GM12891 (cell line): Measurements from ENCODE around the gene BBIP1.

Experiments used
- PAX5 ChIP-seq: IDR thresholded peaks from 2 replicates; pipeline ENCODE4 v1.6.1; 2011; ENCODE audit warnings: low read length, moderate library complexity, mild to moderate bottlenecking; ENCODE audit not compliant: insufficient read depth, severe bottlenecking
- POLR2A ChIP-seq: IDR thresholded peaks from 2 replicates; pipeline ENCODE4 v1.6.1; 2011; ENCODE audit warnings: low read depth, low read length, control low read depth
- POLR2AphosphoS5 ChIP-seq: IDR thresholded peaks from 2 replicates; pipeline ENCODE4 v1.6.1; 2011; ENCODE audit warnings: low read depth, low read length, control low read depth
- POU2F2 ChIP-seq: IDR thresholded peaks from 2 replicates; pipeline ENCODE4 v1.6.1; 2011; ENCODE audit warnings: low read depth, mild to moderate bottlenecking, control low read depth, low read length, moderate library complexity
- SPI1 ChIP-seq: IDR thresholded peaks from 2 replicates; pipeline ENCODE4 v1.6.1; 2011; ENCODE audit warnings: low read depth, low read length, control low read depth
- TAF1 ChIP-seq: IDR thresholded peaks from 2 replicates; pipeline ENCODE4 v1.6.1; 2011; ENCODE audit warnings: low read depth, low read length, control low read depth

GRCh38 chr10:110880012-110880411 lies 39.0 kb downstream of the BBIP1 start:
- TF ChIP-seq POLR2A (no peak), SPI1 (no peak), POLR2AphosphoS5 (no peak), TAF1 (no peak), POU2F2 (no peak), PAX5 (no peak)
